Memory B cell (primary cell): ENCODE data around the gene GRIK2.

ENCODE experiments used
- ATAC-seq: fragments of 150-1000 bp; cut with Tn5 transposase; 2 replicates; pipeline ENCODE4 v1.10.0; 2021; ENCODE audit warnings: low read depth, mild to moderate bottlenecking, moderate library complexity
- DNase-seq, 2 donors: peaks; one replicate each; pipeline ENCODE4 v3.0.0; 2022; ENCODE audit warnings: low spot score in 2 of 2
- H3K27ac Mint-ChIP-seq: one replicate; pipeline ENCODE4 v1.8.0; 2022; ENCODE audit warnings: mild to moderate bottlenecking, moderate library complexity, mixed read lengths
- H3K27me3 Mint-ChIP-seq: one replicate; pipeline ENCODE4 v1.8.0; 2022; ENCODE audit warnings: mixed read lengths
- H3K36me3 Mint-ChIP-seq: one replicate; pipeline ENCODE4 v1.8.0; 2022; ENCODE audit warnings: mild to moderate bottlenecking, mixed read lengths
- H3K4me1 Mint-ChIP-seq: one replicate; pipeline ENCODE4 v1.8.0; 2022; ENCODE audit warnings: mixed read lengths
- H3K4me3 Mint-ChIP-seq: one replicate; pipeline ENCODE4 v1.8.0; 2022; ENCODE audit warnings: mild to moderate bottlenecking, moderate library complexity, mixed read lengths
- H3K9me3 Mint-ChIP-seq: one replicate; pipeline ENCODE4 v1.8.0; 2022; ENCODE audit warnings: mixed read lengths

Gene GRIK2

DNA sequence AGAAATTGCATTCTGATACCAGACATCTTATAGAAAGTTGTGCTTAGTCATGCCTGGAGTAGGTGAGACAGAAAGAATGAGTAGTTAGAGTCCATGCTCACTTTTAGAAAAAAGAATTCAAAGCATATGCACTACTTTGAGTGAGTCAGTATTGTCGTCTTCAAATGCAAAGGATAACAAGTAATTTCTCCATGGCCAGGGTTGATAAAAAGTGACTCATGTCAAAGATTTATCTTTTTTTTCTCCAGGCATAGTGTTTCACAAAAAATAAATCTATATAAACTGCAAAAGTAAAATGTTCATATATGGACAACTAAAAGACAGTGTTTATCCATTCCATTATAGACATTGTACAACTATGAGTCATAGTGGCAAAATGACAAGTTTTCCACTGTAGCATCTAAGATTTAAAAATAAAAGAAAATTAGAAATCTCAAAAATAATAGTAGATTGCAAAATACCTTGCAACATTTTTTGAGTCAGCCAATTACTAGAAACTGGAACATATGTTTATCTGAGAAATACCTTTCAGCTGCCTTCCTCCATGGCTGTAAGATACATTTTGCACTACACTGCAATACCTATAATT, 329.6 kb downstream of the GRIK2 start:
- Mint-ChIP-seq H3K4me3 (no peak overlapping the region), H3K4me1 (no peaks in the 10 kb centered on the region), H3K27ac (no peak overlapping the region), H3K27me3 (no peaks in the 10 kb centered on the region), H3K36me3 (no peaks in the 10 kb centered on the region), H3K9me3 (peaks cover 5% of the 10 kb centered on the region)
- DNase-seq = no peak
- ATAC-seq = no peak

DNA sequence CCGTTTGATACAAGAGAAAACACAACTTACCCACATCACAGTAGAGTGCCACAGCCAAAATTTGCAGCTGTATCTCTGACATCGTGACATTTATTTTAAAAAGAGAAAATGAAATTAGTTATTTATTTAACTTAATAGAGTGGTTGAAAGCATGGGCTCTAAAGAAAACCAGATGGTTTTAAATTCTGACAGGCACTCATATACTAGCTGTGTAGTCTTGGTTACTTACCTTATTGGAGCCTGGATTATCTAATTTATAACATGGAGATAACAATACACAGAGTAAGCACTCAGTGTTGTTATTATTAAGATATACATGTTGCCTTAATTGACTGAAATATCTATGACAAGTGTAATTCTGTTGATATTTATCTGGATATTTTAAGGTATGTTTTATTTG, 334.9 kb downstream of the GRIK2 start:
- no peaks in the 10 kb centered on the region for H3K4me1 Mint-ChIP-seq
- H3K4me3 Mint-ChIP-seq = no peak overlapping the region
- DNase-seq = no peak
- peaks cover 5% of the 10 kb centered on the region for H3K9me3 Mint-ChIP-seq
- no peaks in the 10 kb centered on the region for H3K36me3 Mint-ChIP-seq
- H3K27me3 Mint-ChIP-seq = no peaks in the 10 kb centered on the region
- no peak for ATAC-seq
- no peak overlapping the region for H3K27ac Mint-ChIP-seq

DNA sequence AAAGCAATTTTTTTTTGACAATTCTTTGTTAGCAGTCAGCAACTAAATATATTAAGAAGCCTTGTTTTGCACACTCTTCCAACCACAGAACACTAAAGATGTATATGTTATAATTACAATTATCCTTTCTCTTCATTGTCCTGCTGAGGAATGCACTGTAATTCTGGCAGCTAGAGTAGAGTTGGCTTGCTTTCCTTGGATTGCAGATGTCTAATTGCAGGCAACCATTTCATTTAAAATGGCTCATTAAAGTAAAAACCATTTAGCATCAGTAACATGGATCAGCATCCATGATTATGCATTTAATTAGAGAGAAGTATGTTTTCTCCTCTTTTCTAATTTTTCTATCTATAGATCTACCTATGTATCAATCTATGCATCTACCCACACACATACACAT, 335.4 kb downstream of the GRIK2 start:
- Mint-ChIP-seq H3K27me3 (no peaks in the 10 kb centered on the region), H3K4me3 (no peak overlapping the region), H3K36me3 (no peaks in the 10 kb centered on the region), H3K27ac (no peak overlapping the region), H3K9me3 (peaks cover 5% of the 10 kb centered on the region), H3K4me1 (no peaks in the 10 kb centered on the region)
- no peak for ATAC-seq
- no peak for DNase-seq

DNA sequence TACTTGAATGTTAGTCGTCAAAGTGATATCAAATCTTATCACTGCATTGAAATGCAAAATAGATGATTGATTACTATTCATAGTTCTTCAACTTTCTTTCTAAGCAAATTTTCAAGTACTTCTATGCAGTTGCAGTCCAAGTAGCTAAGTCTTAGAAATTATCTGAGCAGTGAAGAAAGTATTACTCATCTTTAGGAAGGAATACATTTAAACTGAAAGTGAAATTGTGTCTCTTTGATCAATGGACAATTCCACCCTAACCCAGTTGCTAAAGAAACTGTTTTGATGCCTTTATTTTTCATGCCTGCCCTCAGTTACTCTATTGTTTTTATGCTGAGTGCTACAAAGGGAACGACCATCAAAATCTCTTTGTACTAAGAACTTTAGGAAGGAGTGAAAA, 337.4 kb downstream of the GRIK2 start:
- Mint-ChIP-seq H3K27me3 (no peaks in the 10 kb centered on the region), H3K27ac (no peak overlapping the region), H3K4me3 (no peak overlapping the region), H3K4me1 (no peaks in the 10 kb centered on the region), H3K36me3 (no peaks in the 10 kb centered on the region), H3K9me3 (peaks cover 6% of the 10 kb centered on the region)
- no peak for DNase-seq
- no peak for ATAC-seq

GRCh38 chr6:101733899-101734298, 340.4 kb downstream of the GRIK2 start:
- ATAC-seq = no peak

DNA sequence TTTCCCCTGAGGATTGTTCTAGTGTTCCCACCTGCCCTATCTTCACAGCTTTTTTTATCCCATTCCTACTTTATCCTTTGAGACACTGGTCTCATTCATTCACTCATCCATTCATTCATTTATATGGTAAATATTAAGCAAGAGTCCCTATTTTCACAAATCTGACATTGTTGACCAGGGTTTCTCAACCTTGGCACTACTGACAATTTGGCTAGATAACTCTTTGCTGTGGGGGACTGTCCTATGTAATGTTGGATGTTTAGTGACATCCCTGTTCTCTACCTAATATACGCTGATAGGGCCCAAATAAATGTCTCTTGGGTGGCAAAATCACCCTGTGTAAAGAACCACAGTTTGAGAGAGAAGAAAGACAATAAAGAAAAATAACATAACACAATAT, 345.0 kb downstream of the GRIK2 start:
- peaks cover 5% of the 10 kb centered on the region for H3K9me3 Mint-ChIP-seq
- no peaks in the 10 kb centered on the region for H3K27me3 Mint-ChIP-seq
- no peak overlapping the region for H3K27ac Mint-ChIP-seq
- no peak overlapping the region for H3K4me3 Mint-ChIP-seq
- H3K4me1 Mint-ChIP-seq = no peaks in the 10 kb centered on the region
- DNase-seq (no peak), ATAC-seq (no peak)
- no peaks in the 10 kb centered on the region for H3K36me3 Mint-ChIP-seq

More at GRCh38 chr6:101733899-101734298, 340.4 kb downstream of the GRIK2 start:
- Mint-ChIP-seq H3K27ac (no peak overlapping the region), H3K4me3 (no peak overlapping the region), H3K4me1 (no peaks in the 10 kb centered on the region), H3K27me3 (no peaks in the 10 kb centered on the region), H3K36me3 (no peaks in the 10 kb centered on the region), H3K9me3 (peaks cover 5% of the 10 kb centered on the region)
- DNase-seq = no peak

- Mint-ChIP-seq H3K4me1 (no peaks in the 10 kb centered on the region), H3K27me3 (no peaks in the 10 kb centered on the region), H3K4me3 (no peak overlapping the region), H3K27ac (no peak overlapping the region), H3K9me3 (no peaks in the 10 kb centered on the region), H3K36me3 (no peaks in the 10 kb centered on the region)
- ATAC-seq = no peak
- DNase-seq = no peak
Observed at GRCh38 chr6:101740631-101741030, 347.1 kb downstream of the GRIK2 start.

DNA sequence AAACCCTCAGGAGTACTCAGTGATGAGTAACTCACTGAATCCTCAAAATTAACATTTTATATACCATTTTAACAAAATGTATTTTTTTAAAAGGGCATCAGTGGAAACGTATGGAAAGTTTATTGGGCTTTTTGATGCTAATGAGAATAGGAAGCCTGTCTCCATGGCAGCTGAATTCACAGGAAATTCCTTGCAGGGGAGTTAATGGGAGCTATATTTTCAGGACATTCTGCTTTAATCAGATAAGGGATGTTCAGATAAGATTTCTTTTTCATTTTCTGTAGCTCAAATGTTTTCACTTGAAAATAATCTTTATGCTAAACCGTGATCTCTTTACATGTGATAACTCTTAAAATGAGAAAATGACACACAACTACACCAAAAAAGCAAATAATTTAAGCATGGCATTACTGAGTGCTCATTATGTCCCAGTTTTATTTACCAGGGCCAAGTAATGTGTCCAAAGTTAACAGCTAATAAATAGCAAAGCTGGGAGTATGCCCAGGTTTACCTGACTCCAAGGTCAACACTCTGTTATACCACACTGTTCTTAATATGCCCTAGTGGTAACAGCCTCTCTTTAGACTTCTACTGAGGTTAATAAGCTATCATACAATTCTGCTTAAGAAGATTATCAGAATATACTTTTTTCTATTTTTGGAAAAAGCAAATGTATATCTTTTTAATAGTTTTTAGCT, 348.1 kb downstream of the GRIK2 start:
- Mint-ChIP-seq H3K9me3 (no peaks in the 10 kb centered on the region), H3K4me3 (no peak overlapping the region), H3K36me3 (no peaks in the 10 kb centered on the region), H3K27me3 (no peaks in the 10 kb centered on the region), H3K27ac (no peak overlapping the region), H3K4me1 (no peaks in the 10 kb centered on the region)
- DNase-seq (no peak), ATAC-seq (no peak)

DNA sequence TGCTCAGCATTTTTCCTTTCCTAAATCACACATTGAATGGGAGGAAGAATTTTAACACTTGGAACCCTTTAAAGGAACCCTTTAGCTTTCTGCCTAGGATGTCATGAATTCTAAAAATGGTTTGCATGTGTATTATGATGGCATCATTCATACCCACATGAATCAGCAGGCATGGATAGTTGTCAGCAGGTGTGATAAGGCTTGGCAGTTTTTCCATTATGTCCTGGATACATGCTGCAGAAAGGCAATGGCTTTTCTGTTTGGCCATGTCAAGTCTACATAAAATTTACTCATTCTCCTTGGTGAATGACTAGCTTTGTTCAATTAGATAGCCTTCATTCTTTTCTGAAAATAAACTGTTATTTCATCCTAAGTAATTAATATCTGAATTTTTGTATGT, 353.7 kb downstream of the GRIK2 start:
- no peak for ATAC-seq
- Mint-ChIP-seq H3K27ac (no peak overlapping the region), H3K4me1 (no peaks in the 10 kb centered on the region), H3K9me3 (no peaks in the 10 kb centered on the region), H3K4me3 (no peak overlapping the region), H3K27me3 (no peaks in the 10 kb centered on the region), H3K36me3 (no peaks in the 10 kb centered on the region)
- DNase-seq = no peak

DNA sequence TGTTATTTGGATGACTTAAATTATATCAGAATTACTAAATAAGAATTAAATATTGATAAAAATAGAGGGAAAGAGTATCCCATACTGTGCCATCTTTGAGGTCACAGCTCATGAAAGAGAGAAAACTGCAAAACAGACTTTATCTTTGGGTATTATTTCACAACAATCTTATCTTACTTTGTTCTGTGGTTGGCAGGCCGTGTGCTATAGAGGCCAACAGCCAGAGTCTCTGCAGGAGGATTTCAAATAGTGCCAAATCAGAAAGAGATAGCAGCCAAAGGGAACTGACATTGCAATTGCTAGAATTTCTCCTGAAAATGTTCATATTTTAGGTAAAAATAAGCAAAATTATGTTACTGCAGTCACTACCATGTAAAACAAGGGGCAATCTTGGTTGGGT, 354.2 kb downstream of the GRIK2 start:
- Mint-ChIP-seq H3K27me3 (no peaks in the 10 kb centered on the region), H3K4me1 (no peaks in the 10 kb centered on the region), H3K27ac (no peak overlapping the region), H3K4me3 (no peak overlapping the region), H3K9me3 (no peaks in the 10 kb centered on the region), H3K36me3 (no peaks in the 10 kb centered on the region)
- no peak for ATAC-seq
- DNase-seq = no peak

GRCh38 chr6:101755931-101756330, 362.4 kb downstream of the GRIK2 start:
- Mint-ChIP-seq H3K27ac (no peak overlapping the region), H3K27me3 (no peaks in the 10 kb centered on the region), H3K4me1 (no peaks in the 10 kb centered on the region), H3K36me3 (no peaks in the 10 kb centered on the region), H3K9me3 (no peaks in the 10 kb centered on the region), H3K4me3 (no peak overlapping the region)
- DNase-seq = no peak
- no peak for ATAC-seq

DNA sequence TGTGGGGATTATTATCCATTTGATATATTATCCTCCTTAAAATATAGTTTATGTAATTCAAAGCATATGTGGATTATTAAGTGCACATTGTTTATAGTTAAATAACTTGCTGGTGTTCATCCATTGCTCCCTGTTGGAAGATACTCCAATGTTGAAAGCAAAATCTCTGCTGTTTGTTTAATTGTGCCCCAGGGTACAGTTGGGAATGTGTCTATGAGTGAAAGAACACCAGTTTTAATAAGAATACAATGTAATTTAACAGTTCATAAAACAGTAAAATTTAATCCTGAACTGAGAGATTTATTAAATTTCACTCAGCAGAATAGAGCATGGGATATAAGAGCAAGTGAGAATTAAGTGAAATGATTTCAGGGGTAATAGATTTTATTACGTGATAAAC, 364.9 kb downstream of the GRIK2 start:
- Mint-ChIP-seq H3K27me3 (no peaks in the 10 kb centered on the region), H3K4me1 (no peaks in the 10 kb centered on the region), H3K9me3 (no peaks in the 10 kb centered on the region), H3K36me3 (no peaks in the 10 kb centered on the region), H3K4me3 (no peak overlapping the region), H3K27ac (no peak overlapping the region)
- DNase-seq = no peak
- ATAC-seq = no peak

DNA sequence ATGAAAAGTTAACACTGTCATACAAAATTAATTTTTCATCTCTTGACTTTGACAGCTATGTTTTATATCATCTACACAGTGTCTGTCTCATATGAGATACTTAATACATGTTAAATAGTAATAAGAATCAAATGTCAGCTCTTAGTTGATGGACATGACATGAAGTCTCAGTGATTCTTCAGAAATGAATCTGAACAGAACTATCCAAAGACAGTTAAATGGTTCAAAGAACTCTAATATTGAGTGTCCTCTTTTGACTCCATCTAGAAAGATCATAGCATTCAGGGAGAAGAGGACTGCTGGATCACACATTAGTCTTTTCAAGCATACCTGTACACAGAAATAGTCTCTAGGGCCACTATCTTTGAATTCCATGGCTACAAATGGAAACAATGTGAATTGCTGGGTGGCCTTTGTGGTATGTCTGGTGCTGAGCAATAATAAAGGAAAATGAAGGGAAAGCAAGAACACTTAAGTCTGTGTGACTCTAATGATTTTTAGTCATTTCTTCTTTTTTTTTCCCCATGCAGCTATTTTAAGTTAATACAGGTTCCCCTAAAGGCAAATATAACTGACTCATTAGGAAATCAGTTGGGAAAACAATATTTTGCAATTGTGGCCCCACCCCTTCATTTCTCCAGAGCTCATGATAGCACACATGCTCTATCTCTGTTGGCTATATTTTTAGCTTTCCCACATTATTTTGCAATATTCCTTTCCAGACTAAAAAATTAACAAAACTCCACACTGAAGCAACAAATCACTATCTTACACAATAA, 367.5 kb downstream of the GRIK2 start:
- H3K36me3 Mint-ChIP-seq = no peaks in the 10 kb centered on the region
- H3K4me3 Mint-ChIP-seq = no peak overlapping the region
- H3K9me3 Mint-ChIP-seq = no peaks in the 10 kb centered on the region
- H3K27me3 Mint-ChIP-seq = no peaks in the 10 kb centered on the region
- no peak for ATAC-seq
- H3K4me1 Mint-ChIP-seq = no peaks in the 10 kb centered on the region
- DNase-seq = no peak
- no peak overlapping the region for H3K27ac Mint-ChIP-seq

DNA sequence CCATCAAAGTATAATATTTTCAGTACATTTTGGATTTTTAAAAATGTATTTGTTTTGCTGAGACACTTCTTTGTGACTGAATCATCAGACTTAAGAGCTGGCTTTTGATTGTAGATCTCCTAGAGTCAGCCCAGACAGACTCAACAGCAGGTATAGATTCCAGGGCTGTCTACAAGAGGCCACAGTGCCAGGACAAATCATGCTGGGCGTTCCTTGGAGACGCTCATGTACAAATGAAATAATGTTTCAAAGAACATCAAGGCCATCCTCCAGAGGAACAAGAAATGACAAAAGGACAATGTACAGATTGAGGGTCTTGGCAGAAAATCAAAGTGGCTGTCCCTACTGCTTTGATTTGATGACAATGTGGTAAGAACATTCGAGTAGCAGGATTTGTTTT, 369.3 kb downstream of the GRIK2 start:
- Mint-ChIP-seq H3K9me3 (no peaks in the 10 kb centered on the region), H3K27ac (no peak overlapping the region), H3K4me1 (no peaks in the 10 kb centered on the region), H3K27me3 (no peaks in the 10 kb centered on the region), H3K4me3 (no peak overlapping the region), H3K36me3 (no peaks in the 10 kb centered on the region)
- ATAC-seq (no peak), DNase-seq (no peak)
